ENCODE results near the gene DAB2IP. TPM values are rescaled to one million over a fixed set of nuclear protein-coding genes. Genes with fewer than 3 reads are reported as not detected.

Gene DAB2IP
- total RNA-seq (100 to 1,000 TPM in 1 of 5 donors, 10 to 100 TPM in 4; 32.1 to 303 (median 63.6) TPM), polyA plus RNA-seq (10 to 100 TPM; 17.5 to 27.6 (median 25.5) TPM)
- long read RNA-seq, donor 1, full-length matches to known transcripts, result 1 of 1 reads
- long read RNA-seq, donor 1, partial matches to known transcripts, result 0 of 1 reads
- long read RNA-seq, donor 1, other reads (novel, unspliced or antisense), result 0 of 1 reads
- long read RNA-seq, donor 2, result 0 reads
- long read RNA-seq, donor 3, result 0 reads
- long read RNA-seq, donor 4, result 0 reads
- long read RNA-seq, donor 5, partial matches to known transcripts, result 0 of 2 reads
- long read RNA-seq, donor 5, other reads (novel, unspliced or antisense), result 0 of 2 reads
- long read RNA-seq, donor 6, partial matches to known transcripts, result 24 of 24 reads
- long read RNA-seq, donor 6, other reads (novel, unspliced or antisense), result 0 of 24 reads
- long read RNA-seq, donor 7, full-length matches to known transcripts, result 1 of 6 reads
- long read RNA-seq, donor 7, partial matches to known transcripts, result 5 of 6 reads
- long read RNA-seq, donor 7, other reads (novel, unspliced or antisense), result 0 of 6 reads
- long read RNA-seq, donor 8, full-length matches to known transcripts, result 2 of 2 reads
- long read RNA-seq, donor 8, partial matches to known transcripts, result 0 of 2 reads
- long read RNA-seq, donor 8, other reads (novel, unspliced or antisense), result 0 of 2 reads
- long read RNA-seq, donor 9, partial matches to known transcripts, result 0 of 1 reads
- long read RNA-seq, donor 9, other reads (novel, unspliced or antisense), result 0 of 1 reads
- long read RNA-seq, donor 10, result 0 reads

GRCh38 chr9:121651295-121652020 is at the start of gene DAB2IP:
Gene DAB2IP, plus strand, starts transcription at chr9:121651634. Its CDS starts 142 bp downstream, at chr9:121651776.
- Histone ChIP-seq H3K27me3 (peaks cover 0 to 53% (median 0%) of the 10 kb centered on the region in 3 donors), H3K4me1 (peaks cover 56 to 72% (median 67%) of the 10 kb centered on the region in 4 donors), H3K4me3 (peak within 1 kb of the TSS; percentile 67 to 72 (median 68)), H3K36me3 (no peaks in the 10 kb centered on the region), H3K27ac (peak within 1 kb of the TSS; percentile 80 to 89 (median 82)), H3K9me3 (no peaks in the 10 kb centered on the region)
- intact Hi-C loops (cut with DNase I; ENCODE audit: low total_unique reads), result no loop called here
- WGBS, 5 donors, result 1 to 6% (median 1%) methylated on average over 16 to 79 of the region's 79 CpGs
- peak; percentile 69 to 94 for DNase-seq
- TF ChIP-seq POLR2AphosphoS5 (IDR thresholded peaks at IDR 0.05) (peak in 2 of 3 donors; percentile 31 to 62), POLR2A (IDR thresholded peaks at IDR 0.05) (no peak)

GRCh38 chr9:121603028-121603427 is 48.4 kb upstream of the DAB2IP start:
- H3K4me1 ChIP-seq, result peaks cover 25 to 80% (median 66%) of the 10 kb centered on the region in 4 donors
- peaks cover 0 to 21% (median 7%) of the 10 kb centered on the region in 3 donors for H3K27me3 ChIP-seq
- WGBS, 5 donors, result 89 to 94% (median 92%) methylated on average over 7 of the region's 7 CpGs
- no peak overlapping the region for H3K27ac ChIP-seq
- no peak for DNase-seq
- no peaks in the 10 kb centered on the region for H3K9me3 ChIP-seq
- intact Hi-C loops (cut with DNase I; ENCODE audit: low total_unique reads), result no loop called here
- H3K4me3 ChIP-seq, result no peak overlapping the region
- H3K36me3 ChIP-seq, result no peaks in the 10 kb centered on the region
- TF ChIP-seq, protein P1, sequence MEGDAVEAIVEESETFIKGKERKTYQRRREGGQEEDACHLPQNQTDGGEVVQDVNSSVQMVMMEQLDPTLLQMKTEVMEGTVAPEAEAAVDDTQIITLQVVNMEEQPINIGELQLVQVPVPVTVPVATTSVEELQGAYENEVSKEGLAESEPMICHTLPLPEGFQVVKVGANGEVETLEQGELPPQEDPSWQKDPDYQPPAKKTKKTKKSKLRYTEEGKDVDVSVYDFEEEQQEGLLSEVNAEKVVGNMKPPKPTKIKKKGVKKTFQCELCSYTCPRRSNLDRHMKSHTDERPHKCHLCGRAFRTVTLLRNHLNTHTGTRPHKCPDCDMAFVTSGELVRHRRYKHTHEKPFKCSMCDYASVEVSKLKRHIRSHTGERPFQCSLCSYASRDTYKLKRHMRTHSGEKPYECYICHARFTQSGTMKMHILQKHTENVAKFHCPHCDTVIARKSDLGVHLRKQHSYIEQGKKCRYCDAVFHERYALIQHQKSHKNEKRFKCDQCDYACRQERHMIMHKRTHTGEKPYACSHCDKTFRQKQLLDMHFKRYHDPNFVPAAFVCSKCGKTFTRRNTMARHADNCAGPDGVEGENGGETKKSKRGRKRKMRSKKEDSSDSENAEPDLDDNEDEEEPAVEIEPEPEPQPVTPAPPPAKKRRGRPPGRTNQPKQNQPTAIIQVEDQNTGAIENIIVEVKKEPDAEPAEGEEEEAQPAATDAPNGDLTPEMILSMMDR (IDR thresholded peaks at IDR 0.05), result no peak
- no peak for TF ChIP-seq EP300 (IDR thresholded peaks at IDR 0.05)
- no peak for TF ChIP-seq POLR2A (IDR thresholded peaks at IDR 0.05)
- no peak for TF ChIP-seq POLR2AphosphoS5 (IDR thresholded peaks at IDR 0.05)

GRCh38 chr9:121604242-121604641 is 47.2 kb upstream of the DAB2IP start:
- peak; percentile 42 to 60 for DNase-seq
- intact Hi-C loops (cut with DNase I; ENCODE audit: low total_unique reads), result no loop called here
- H3K9me3 ChIP-seq, result no peaks in the 10 kb centered on the region
- H3K27ac ChIP-seq, result peak overlapping the region in 1 of 5 donors; percentile 52
- WGBS, 5 donors, result 24 to 43% (median 40%) methylated on average over 4 of the region's 4 CpGs
- H3K4me3 ChIP-seq, result no peak overlapping the region
- peaks cover 0 to 9% (median 7%) of the 10 kb centered on the region in 3 donors for H3K27me3 ChIP-seq
- no peaks in the 10 kb centered on the region for H3K36me3 ChIP-seq
- peaks cover 19 to 82% (median 63%) of the 10 kb centered on the region in 4 donors for H3K4me1 ChIP-seq
- TF ChIP-seq POLR2AphosphoS5 (IDR thresholded peaks at IDR 0.05) (no peak), EP300 (IDR thresholded peaks at IDR 0.05) (no peak), POLR2A (IDR thresholded peaks at IDR 0.05) (no peak)
- TF ChIP-seq, protein P1 (IDR thresholded peaks at IDR 0.05), result no peak

DNA sequence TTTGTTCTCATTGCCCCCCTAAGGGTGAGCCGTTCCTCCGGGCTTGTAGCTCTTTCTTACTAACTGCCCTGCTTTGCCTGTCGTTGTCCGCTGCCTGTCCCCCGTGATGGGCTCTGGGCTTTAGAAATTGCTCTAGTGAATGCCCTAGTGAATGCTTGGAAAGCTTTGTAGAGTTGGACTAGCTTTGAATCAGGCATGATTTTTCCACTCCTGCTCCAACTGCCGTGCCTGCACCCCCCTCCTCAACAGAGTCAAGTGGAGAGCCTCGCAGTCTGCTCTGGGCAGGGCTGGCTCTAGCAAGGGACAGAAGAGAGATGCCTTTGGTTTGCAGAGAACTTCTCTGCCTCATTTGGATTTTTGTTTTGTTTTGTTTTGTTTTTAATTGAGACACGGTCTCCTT is 46.8 kb upstream of the DAB2IP start:
- intact Hi-C loops (cut with DNase I; ENCODE audit: low total_unique reads), result no loop called here
- Histone ChIP-seq H3K27me3 (peaks cover 0 to 5% (median 4%) of the 10 kb centered on the region in 3 donors), H3K27ac (peak overlapping the region in 1 of 5 donors; percentile 52), H3K36me3 (no peaks in the 10 kb centered on the region), H3K4me1 (peaks cover 23 to 84% (median 63%) of the 10 kb centered on the region in 4 donors), H3K9me3 (no peaks in the 10 kb centered on the region), H3K4me3 (no peak overlapping the region)
- 88 to 93% (median 91%) methylated on average over 8 of the region's 8 CpGs for WGBS, 5 donors
- no peak for TF ChIP-seq POLR2AphosphoS5 (IDR thresholded peaks at IDR 0.05)
- TF ChIP-seq, protein P1 (IDR thresholded peaks at IDR 0.05), result no peak
- TF ChIP-seq POLR2A (IDR thresholded peaks at IDR 0.05), result no peak
- TF ChIP-seq EP300 (IDR thresholded peaks at IDR 0.05), result no peak
- DNase-seq, result no peak

Measured in stomach (tissue), 19 donors.